Nucleus accumbens (tissue), 56 donors: Measurements from ENCODE around the gene EID1.
"Not testable (repeated sequence)": the region's sequence is repeated elsewhere in the genome, so short reads cannot be mapped to it uniquely, and the experiment has no call there.

Experiments
- DNase-seq, 56 donors: peaks; one replicate each; lab custom pipeline; 2025; lab: John Stamatoyannopoulos, UW

The EID1 gene, protein sequence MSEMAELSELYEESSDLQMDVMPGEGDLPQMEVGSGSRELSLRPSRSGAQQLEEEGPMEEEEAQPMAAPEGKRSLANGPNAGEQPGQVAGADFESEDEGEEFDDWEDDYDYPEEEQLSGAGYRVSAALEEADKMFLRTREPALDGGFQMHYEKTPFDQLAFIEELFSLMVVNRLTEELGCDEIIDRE

DNA sequence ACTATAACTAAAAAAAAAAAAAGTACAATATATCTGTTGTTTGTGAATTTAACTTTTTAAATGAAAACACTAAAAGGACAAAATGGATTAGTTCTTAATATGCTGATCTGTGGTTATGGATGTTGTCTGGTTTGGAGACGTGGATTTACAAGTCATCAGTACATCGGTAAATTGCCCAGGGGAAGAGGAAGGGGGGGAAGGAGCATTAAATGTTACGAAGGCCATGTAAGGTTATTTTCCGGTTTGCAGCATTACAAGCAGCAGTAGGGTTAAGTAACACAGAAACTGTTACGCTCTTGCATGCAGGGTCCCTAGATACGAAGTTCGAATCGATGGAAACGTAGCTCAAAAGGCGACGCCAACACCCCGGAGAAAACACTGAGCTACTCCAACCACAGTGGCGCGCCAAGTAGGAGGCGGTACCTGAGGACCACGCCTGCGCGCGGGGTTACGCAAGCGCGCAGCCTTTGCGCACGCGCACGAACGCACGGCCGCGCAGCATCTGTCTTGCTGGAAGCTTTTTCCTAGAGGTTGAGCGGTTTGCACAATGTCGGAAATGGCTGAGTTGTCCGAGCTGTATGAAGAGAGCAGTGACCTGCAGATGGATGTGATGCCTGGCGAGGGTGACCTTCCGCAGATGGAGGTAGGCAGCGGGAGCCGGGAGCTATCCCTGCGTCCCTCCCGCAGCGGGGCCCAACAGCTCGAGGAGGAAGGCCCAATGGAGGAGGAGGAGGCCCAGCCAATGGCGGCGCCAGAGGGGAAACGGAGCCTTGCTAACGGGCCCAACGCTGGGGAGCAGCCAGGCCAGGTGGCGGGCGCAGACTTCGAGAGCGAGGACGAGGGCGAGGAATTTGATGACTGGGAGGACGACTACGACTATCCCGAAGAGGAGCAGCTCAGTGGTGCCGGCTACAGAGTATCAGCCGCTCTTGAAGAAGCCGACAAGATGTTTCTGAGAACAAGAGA is at the start of gene EID1:
Gene EID1 (plus strand): TSS at position 505 of the 966 bp plus-strand sequence. CDS start 43 bp downstream, at position 548.
- peak; percentile 54 to 96 (median 90) for DNase-seq

DNA sequence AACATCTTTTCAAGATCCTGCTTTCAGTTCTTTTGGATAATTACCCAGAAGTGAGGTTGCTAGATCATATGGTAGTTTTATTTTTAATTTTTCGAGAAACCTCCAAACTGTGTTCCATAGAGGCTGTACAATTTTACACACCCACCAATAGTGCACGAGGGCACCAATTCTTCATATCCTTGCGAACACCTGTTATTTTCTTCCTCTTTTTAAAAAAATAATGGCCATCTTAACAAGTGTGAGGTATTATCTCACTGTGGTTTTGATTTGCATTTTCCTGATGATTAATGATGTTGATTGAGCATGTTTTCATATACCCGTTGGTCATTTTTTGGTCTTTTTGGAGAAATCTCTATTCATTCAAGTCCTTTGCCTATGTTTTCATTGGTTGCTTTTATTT is 49.5 kb upstream of the EID1 start:
- DNase-seq = no peak

DNA sequence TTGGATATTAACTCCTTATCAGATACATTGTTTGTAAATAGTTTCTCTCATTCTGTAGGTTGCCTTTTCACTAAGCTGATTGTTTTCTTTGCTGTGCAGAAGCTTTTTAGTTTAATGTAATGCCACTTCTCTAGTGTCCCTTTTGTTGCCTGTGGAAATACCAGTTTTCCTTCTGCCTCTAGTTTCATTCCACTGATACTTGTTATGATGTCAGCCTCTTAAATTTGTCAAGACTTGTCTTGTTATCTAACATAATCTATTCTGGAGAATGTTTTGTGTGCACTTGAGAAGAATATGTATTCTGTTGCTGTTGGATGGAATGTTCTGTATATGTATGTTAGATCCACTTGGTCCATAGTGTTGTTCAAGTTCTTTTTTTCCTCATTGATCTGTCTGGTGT is 49.0 kb upstream of the EID1 start:
- no peak for DNase-seq

DNA sequence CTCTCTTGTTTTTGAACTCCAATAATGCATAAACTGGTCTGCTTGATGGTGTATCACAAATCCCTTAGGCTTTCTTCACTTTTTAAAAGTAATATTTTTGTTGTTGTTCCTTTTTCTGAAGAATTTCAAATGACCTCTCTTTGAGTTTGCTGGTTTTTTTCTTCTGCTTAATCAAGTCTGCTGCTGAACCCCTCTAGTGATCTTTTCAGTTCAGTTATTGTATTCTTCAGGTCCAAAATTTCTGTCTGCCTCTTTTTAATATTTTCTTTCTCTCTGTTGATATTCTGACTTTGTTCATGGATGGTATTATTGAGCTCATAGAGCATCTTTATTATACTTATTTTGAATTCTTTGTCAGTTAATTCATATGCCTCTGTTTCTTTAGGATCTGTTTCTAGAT is 45.3 kb upstream of the EID1 start:
- no peak for DNase-seq

DNA sequence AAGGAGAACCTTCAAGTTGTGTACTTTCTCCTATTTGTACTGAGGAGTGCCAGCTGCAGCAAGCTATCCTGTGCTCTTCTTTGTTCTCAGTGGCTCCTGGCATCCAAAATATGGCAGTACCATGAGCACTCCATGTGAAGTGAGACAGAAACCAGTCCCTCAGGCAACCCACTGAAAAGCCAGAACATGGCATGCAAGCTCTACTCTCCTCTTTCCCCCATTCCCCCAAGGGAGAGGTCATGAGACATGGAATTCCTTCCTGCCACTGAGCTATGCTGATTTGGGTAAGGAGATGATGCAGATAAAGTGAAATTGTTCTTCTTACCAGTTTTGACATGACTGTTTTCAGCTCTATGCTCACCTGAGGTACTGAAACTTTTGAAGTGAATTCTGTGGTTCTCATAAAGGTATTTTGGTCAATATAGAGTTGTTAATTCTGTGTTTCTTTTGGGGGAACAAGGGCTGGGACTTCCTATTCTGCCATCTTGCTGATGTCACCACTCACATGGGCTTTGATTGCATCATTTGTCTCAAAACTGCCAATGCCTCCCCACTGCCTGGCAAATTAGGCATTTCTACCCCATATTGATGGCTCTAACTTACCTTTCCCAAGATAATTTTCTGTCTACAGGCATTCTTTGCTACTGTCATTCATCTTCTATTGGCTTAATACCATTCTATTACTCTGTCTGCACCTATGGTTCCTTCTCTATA is 44.3 kb upstream of the EID1 start:
- no peak for DNase-seq

DNA sequence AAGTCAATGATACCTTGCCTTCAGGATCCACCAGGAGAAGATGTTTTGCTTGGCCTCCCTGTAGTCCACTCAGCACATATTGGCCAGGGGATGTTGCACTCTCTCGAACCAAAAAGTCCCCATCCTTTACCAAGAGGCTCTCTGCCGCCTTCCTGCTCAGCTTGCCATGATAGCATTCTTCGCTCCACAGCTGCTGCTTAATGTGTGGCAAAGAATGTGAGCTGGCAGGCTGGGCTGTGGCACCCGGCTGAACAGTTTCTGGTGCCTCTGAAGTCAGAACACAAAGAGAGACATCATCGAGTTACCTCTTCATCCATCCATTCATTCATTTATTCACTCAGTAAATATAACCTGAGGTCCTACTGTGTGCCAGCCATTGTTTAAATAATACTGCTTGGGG is 43.2 kb upstream of the EID1 start:
- DNase-seq = no peak

DNA sequence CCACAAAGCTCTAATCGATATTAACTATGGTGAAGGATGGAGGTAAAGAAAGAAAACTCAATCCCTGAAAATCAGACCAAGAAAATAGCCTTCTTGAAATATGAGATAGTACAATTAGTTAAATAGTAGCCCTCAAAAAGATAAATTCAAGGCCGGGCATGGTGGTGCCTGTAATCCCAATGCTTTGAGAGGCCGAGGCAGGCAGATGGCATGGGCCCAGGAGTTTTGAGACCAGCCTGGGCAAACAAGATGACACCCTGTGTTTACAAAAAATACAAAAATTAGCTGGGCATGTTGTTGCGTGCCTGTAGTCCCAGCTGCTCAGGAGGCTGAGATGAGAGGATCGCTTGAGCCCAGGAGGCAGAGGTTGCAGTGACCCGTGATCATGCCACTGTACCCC is 35.4 kb upstream of the EID1 start:
- DNase-seq = no peak

DNA sequence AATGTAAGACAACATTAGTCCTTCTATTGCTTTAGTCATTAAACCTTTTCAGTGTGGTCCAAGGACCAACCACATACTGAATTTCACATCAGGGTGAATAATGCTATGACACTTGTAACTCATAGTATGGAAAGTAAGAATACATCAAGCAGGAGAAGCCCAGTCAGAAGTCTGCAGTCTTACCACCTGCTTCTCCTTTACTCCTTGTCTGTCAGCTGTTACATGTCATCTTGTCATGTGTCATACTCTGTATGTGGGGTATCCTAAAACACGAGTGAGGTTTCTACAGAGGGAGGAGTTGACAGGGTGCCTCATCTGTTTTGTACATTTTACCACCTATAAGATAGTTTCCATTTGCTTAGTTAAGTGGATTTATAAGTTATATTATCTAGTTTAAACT is 32.8 kb upstream of the EID1 start:
- DNase-seq = no peak

DNA sequence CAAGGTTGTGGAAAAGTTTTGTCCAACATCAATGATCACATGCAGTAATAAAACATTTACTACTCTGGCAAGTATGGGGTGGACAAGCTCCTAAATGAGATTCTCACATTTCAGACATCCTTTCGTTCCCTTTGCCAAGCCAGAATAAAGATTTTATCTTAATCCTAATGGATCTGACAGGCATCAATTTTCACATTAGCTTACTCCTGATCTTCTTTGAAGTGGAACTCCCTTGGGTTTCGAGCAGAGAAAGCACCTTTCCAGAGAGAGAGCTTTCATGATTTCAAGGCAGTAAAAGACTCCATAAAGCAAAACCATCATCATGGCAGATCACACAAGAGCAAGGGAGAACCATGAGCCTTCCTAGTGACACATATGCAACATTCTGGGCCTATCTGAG is 27.3 kb upstream of the EID1 start:
- DNase-seq = no peak

DNA sequence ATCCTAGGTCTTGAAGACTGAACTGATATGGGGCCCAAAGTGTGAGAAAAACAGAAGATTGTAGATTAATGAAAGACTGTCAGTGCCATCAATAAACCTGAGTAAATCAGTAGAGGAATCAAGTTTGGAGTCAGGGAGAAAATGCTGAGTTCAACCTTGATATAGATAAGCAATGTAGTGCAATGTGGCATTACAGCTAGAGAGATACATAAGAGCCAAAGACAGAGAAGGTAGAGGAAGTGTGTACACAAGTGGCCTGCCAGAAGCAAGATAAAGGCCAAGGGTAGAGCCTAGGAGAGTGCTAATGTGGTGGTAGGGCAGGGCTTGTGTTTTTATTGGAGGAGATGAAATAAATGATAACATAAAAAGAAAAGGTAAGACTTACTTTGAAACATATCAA is 26.0 kb upstream of the EID1 start:
- DNase-seq = no peak

DNA sequence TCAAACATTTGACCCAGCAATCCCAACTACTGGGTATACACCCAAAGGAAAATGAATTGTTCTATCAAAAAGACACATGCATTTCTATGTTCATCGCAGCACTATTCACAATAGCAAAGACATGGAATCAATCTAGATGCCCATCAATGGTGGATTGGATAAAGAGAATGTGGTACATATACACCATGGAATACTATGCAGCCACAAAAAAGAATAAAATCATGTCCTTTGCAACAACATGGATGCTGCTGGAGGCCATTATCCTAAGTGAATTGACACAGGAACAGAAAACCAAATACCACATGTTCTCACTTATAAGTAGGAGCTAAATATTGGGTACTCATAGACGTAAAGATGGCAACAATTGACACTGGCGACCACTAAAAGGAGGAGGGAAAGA is 23.5 kb upstream of the EID1 start:
- DNase-seq = not testable (repeated sequence)

DNA sequence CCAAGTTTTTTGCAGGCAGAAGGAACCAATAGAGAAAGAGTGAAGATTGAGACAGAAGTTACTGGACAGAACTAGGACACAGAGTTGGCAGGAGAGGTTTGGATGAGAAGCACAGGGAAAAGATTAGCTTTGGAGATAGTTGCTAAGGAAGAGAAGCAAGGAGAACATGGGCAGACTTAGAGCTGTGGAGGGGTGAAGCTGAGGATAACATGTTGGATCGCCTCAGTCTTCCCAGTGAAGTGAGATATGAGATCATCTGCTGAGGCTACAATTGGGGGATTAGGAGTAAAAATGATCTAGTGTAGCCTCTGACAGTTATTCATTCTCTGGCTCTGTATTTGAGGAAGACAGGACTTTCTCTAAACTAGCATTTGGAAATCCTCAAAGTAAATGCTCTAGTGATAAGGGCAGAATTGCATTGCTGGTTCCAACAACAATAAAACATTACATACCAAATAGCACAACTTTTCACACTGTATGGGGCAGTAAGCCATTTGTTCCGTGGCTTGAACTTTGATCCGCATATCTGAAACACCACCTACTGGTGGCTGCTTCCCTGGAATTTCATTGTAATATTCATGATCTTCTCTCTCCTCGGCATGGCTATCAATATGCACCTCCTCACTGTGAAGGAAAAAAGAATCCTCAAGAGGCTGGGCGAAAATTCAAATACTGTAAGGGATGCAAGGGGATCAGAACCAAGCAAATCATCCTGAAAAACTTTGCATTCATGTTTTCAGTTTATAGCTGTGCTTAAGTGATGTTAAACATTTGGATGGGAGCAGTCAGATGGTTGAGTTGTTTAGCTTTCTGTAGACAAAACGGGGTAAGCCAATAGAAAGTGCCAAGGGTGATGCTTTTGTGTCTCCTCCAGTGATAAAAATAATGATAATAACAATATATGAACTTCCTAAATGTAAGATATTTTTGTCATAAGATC is 22.2 kb upstream of the EID1 start:
- peak in 3 of 56 donors; percentile 2 to 16 (median 4) for DNase-seq

DNA sequence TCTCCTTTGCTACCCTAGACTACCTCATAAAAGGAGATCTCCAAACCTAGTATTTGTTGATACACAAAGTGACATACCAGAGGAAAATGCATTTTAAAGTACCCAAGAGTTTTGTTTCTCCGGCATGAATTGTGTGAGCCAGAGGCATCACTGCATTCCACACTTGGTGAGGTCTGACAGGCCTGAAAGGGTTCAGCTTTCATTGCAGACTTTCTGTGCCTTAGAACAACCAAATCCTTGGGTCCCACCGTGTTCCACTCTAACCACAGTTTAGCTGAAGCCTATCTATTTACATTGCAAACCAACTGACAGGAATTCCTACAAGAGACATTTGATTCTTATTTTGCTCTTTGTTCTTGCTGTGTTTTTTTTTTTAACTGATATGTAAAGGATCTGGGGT is 21.0 kb upstream of the EID1 start:
- no peak for DNase-seq

DNA sequence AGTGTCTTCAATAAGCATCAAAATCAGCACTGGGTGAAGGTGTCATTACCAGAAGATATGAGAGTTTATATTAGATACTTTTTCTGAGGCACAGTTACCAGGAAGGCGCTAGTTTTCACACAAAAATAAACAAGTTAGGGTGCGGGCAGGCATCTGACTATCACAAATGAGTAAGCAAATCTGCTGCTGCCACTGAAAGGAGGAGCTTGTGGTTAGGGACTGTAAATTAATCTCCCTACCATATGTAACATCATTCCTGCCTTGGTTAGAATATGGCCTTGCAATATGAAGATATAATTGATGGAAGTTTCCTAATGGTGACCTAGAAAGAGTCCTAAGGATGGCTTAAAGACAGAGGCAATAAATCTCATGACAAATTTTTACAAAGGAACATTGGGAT is 19.5 kb upstream of the EID1 start:
- no peak for DNase-seq

DNA sequence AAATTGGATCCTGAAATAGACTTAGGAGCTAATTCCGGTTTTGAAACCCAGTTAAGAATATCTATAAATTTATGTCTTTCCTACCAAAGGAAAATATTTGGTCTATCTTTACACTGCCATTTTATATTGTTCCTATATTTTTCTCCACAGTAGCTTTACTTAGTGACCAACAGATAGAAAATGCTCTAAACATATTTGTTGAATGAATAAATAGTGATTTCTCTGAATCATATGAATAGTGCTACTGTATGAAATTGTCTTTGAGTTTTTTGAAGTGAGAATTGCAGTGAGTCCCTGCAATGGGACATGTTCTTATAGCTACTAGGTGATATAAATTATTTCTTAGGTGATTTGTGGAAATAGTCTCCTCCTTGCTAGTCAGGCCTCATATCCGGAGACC is 18.5 kb upstream of the EID1 start:
- DNase-seq = no peak

DNA sequence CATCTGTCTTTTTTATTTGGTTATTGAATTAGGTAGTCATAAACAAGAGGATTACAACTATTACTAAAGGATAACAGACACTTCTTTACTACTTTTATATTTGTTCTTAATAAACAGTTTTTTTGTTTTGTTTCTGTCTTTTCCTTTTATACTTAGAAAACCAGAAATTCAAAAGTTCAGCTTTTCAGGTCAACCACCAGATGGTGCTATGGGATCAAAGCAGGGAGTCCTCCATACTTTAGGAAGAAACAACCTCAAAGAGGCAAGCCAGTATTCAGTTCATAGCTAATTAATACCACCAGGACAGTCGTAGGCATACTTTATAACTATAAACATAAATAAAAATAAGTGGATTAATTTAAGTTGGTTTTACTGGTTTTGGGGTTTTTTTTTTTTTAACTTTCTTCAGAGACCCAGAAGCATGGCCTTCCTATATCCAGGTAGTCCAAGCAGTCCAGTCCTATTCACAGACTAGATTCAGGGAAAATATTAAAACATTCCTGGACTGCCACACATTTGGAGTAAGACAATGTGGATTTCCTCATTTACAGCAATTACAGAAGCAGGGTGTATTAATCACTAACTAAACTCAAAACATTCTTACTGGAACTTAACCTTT is 16.0 kb upstream of the EID1 start:
- peak in 6 of 56 donors; percentile 7 to 31 (median 24) for DNase-seq

DNA sequence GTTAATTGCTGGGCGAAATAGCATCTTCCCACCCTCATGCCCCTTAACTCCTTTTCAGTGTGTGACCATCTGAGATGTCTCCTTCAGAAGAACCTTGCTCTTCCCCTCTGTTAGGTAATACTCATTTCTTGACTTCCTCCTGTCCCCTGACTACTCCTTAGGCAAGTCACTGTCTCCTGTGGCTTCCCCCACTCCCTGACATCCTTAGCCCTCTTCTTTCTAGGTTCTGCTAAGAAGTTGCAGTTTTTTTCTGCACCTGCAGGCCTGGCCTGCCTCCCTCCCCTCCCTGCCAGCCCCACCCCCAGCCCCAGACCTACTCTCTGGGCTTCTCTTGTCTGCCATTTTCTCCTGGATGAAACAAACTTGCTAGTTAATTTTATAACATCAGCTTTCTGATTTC is 15.2 kb upstream of the EID1 start:
- no peak for DNase-seq

DNA sequence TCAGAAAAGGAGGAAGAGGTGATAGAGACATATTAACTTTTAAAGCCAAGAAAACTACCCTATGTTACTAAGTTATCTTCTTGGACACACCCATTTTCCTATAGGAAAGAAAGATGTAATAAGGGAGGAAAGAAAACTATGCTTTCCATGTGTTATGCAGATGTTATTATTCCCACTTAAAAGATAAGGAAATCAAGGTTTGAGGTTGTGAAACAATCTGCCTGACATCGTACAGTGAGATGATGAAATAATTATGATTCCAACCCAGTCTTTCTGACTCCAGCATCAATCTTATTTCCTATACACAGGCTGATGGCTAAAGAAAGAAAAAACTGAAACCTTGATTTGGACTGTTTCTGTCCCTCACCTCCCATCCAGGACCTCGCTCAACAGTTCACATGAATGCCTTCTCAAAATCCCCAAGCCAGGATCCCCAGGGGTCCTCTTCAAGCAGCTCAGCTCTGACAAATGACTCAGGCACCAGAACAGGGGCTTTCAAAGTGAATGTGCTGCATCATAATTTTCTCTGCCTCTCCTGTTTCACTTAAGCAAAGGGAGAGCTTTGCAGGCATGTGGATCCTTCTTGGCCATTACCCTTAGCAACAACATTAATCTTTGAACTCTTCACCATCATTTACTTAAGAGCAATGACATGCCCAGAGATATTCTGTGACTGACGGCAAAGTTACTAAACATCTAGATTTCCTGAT is 12.4 kb upstream of the EID1 start:
- no peak for DNase-seq

DNA sequence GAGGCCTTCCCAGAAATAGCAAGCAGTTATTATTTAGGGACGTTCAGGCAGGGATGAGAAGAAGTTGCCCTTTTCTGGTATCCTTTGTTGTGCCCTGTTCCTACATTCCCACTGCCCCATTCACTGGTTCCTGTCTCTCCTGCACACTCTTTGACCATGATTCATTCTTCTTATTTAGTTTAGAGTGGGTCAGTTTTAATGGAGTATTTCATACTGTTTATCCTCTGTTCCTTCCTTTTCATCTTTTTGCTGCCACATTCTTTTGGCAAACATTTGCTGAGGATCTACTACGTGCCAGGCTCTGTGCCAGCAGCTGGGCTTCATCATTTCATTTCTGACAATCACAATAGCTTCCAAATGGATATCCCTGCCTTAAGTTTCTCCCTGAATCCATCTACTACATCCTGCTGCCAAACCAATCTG is 11.8 kb upstream of the EID1 start:
- DNase-seq = no peak
